ENCODE results near the gene RAB9B. TPM values are rescaled to one million over a fixed set of nuclear protein-coding genes. Genes with fewer than 3 reads are reported as not detected.

The RAB9B gene
- total and polyA plus RNA-seq, 2 of the 13 experiments (the other 11 are each of a cell fraction or from before 2014, with no cell fraction given): 0.04 TPM; not detected in 1

- DNase-seq (ENCODE audit: low spot score) (no peak), FAIRE-seq (no peak), ATAC-seq (no peak)
- peaks cover 0 to 5% of the 10 kb centered on the region in 2 experiments; a peak in 1 of 5 replicates for H3K27me3 ChIP-seq (ENCODE audit: control insufficient read depth in 1 of 2, insufficient read depth in 2 of 2, low read length in 2 of 2)
- H3K4me1 ChIP-seq (ENCODE audit: insufficient read depth, low read length): no peaks in the 10 kb centered on the region
- 0% methylated on average over 1 of the region's 4 CpGs for WGBS (ENCODE audit: low lambda C conversion rate)
- H3K4me2 ChIP-seq (ENCODE audit: low read depth, low read length): no peak overlapping the region
- TF ChIP-seq FIP1L1 (IDR thresholded peaks at IDR 0.05; ENCODE audit: borderline replicate concordance, insufficient read depth, low read depth, low read length) (no peak), SMYD3 (CRISPR knock-in tag; IDR thresholded peaks at IDR 0.05) (no peak), CSRNP1 (CRISPR knock-in tag; IDR thresholded peaks at IDR 0.05) (no peak), ZNF572 (CRISPR knock-in tag; IDR thresholded peaks at IDR 0.05) (no peak), RBAK (CRISPR knock-in tag; IDR thresholded peaks at IDR 0.05) (no peak)
- no peak overlapping the region for H3K4me3 ChIP-seq (replicated peaks in 1 of 3; ENCODE audit: insufficient read depth in 1 of 3, low read depth in 2 of 3, low read length in 3 of 3)
- no peaks in the 10 kb centered on the region for H3K79me2 ChIP-seq (ENCODE audit: insufficient read depth, low read length)
- POLR2A ChIA-PET: no interaction called here
- in situ Hi-C loops (cut with HindIII; ENCODE audit: extremely low pct_ligation_motif_present, low pct_unique_long_range_greater_than_20kb) (no loop called here), intact Hi-C loops (cut with micrococcal nuclease; ENCODE audit: unreplicated experiment) (no loop called here)
- CTCF ChIA-PET (ENCODE audit: low intra/inter-chr PET ratio, low total read pairs): no interaction called here
- H3K9ac ChIP-seq (ENCODE audit: insufficient read depth, low read depth, low read length): no peak overlapping the region
- H3K27ac ChIP-seq (ENCODE audit: extremely low read length, insufficient read depth, low read length): no peak overlapping the region
- H2AFZ ChIP-seq (ENCODE audit: low read length): no peak overlapping the region
- no peaks in the 10 kb centered on the region for H3K36me3 ChIP-seq (replicated peaks in 1 of 2; ENCODE audit: control insufficient read depth in 1 of 2, insufficient read depth in 2 of 2, low read length in 2 of 2)
- no peaks in the 10 kb centered on the region for H3K9me3 ChIP-seq (ENCODE audit: low read length)
- no TSS peak for BruUV-seq (replicated peaks)
- H4K20me1 ChIP-seq (ENCODE audit: insufficient read depth, low read length): no peaks in the 10 kb centered on the region
Observed at GRCh38 chrX:103794119-103794518, 37.9 kb downstream of the RAB9B start.

GRCh38 chrX:103793545-103793940 is 38.5 kb downstream of the RAB9B start:
- no peak overlapping the region for H2AFZ ChIP-seq (ENCODE audit: low read length)
- no peaks in the 10 kb centered on the region for H4K20me1 ChIP-seq (ENCODE audit: insufficient read depth, low read length)
- H3K79me2 ChIP-seq (ENCODE audit: insufficient read depth, low read length): no peaks in the 10 kb centered on the region
- BruUV-seq (replicated peaks): no TSS peak
- no peak overlapping the region for H3K27ac ChIP-seq (ENCODE audit: extremely low read length, insufficient read depth, low read length)
- H3K9me3 ChIP-seq (ENCODE audit: low read length): no peaks in the 10 kb centered on the region
- ATAC-seq (no peak), DNase-seq (ENCODE audit: low spot score) (no peak), FAIRE-seq (no peak)
- H3K9ac ChIP-seq (ENCODE audit: insufficient read depth, low read depth, low read length): no peak overlapping the region
- intact Hi-C loops (cut with micrococcal nuclease; ENCODE audit: unreplicated experiment): no loop called here
- ChIA-PET CTCF (ENCODE audit: low intra/inter-chr PET ratio, low total read pairs) (no interaction called here), POLR2A (no interaction called here)
- H3K4me1 ChIP-seq (ENCODE audit: insufficient read depth, low read length): no peaks in the 10 kb centered on the region
- H3K4me3 ChIP-seq (replicated peaks in 1 of 3; ENCODE audit: insufficient read depth in 1 of 3, low read depth in 2 of 3, low read length in 3 of 3): no peak overlapping the region
- 13% methylated on average over 2 of the region's 2 CpGs for WGBS (ENCODE audit: low lambda C conversion rate)
- peaks cover 0 to 5% of the 10 kb centered on the region in 2 experiments; a peak in 1 of 5 replicates for H3K27me3 ChIP-seq (ENCODE audit: control insufficient read depth in 1 of 2, insufficient read depth in 2 of 2, low read length in 2 of 2)
- H3K36me3 ChIP-seq (replicated peaks in 1 of 2; ENCODE audit: control insufficient read depth in 1 of 2, insufficient read depth in 2 of 2, low read length in 2 of 2): no peaks in the 10 kb centered on the region
- no peak overlapping the region for H3K4me2 ChIP-seq (ENCODE audit: low read depth, low read length)
- in situ Hi-C loops (cut with HindIII; ENCODE audit: extremely low pct_ligation_motif_present, low pct_unique_long_range_greater_than_20kb): no loop called here
- TF ChIP-seq SRF (IDR thresholded peaks at IDR 0.05; ENCODE audit: low read depth, low read length): no peak
- TF ChIP-seq EEA1 (CRISPR knock-in tag; IDR thresholded peaks at IDR 0.05; ENCODE audit: borderline replicate concordance): no peak
- no peak for TF ChIP-seq LCORL (IDR thresholded peaks at IDR 0.05)
- no peak for TF ChIP-seq LCORL (CRISPR knock-in tag; IDR thresholded peaks at IDR 0.05)
- no peak for TF ChIP-seq CBFB (CRISPR knock-in tag; IDR thresholded peaks at IDR 0.05)
- no peak for TF ChIP-seq HMGXB3 (CRISPR knock-in tag; IDR thresholded peaks at IDR 0.05; ENCODE audit: borderline replicate concordance)
- TF ChIP-seq FOXP4 (CRISPR knock-in tag; IDR thresholded peaks at IDR 0.05): no peak
